Liver (tissue), 9 donors: Measurements from ENCODE around the gene GTF2F2. TPM values are rescaled to one million over a fixed set of nuclear protein-coding genes. Genes with fewer than 3 reads are reported as not detected.

ENCODE experiments used
- DNase-seq: peaks from one replicate; pipeline ENCODE4 v3.0.0-alpha.2; 2017; ENCODE audit warnings: low spot score
- H3K27ac ChIP-seq, 2 donors: one replicate each; pipeline ENCODE4 v1.7.0; 2013; ENCODE audit warnings: inconsistent platforms in 2 of 2, low read length in 2 of 2, control low read depth in 1 of 2, low read depth in 1 of 2, mild to moderate bottlenecking in 1 of 2
- H3K27me3 ChIP-seq, 4 donors: one replicate each; pipeline versions ENCODE4 v1.6.1 to v1.7.0; 2013; ENCODE audit warnings: low read length in 3 of 4, inconsistent platforms in 1 of 4, mild to moderate bottlenecking in 1 of 4, moderate library complexity in 1 of 4; ENCODE audit not compliant: control insufficient read depth in 4 of 4, insufficient read depth in 4 of 4
- H3K36me3 ChIP-seq, 4 donors: one replicate each; pipeline versions ENCODE4 v1.6.1 to v1.7.0; 2013; ENCODE audit warnings: low read length in 3 of 4, mild to moderate bottlenecking in 3 of 4, low read depth in 1 of 4, moderate library complexity in 1 of 4; ENCODE audit not compliant: control insufficient read depth in 4 of 4, insufficient read depth in 3 of 4
- H3K4me1 ChIP-seq, 4 donors: one replicate each; pipeline versions ENCODE4 v1.6.1 to v1.7.0; 2013; ENCODE audit warnings: low read length in 3 of 4, mild to moderate bottlenecking in 3 of 4, moderate library complexity in 1 of 4; ENCODE audit not compliant: control insufficient read depth in 4 of 4, insufficient read depth in 4 of 4
- H3K4me3 ChIP-seq, 3 donors: one replicate each; pipeline versions ENCODE4 v1.6.1 to v1.7.0; 2013; ENCODE audit warnings: low read length in 3 of 3, control low read depth in 1 of 3, low read depth in 1 of 3, mild to moderate bottlenecking in 1 of 3
- H3K9ac ChIP-seq, 2 donors: one replicate each; pipeline ENCODE4 v1.7.0; 2013; ENCODE audit warnings: low read length in 2 of 2, mild to moderate bottlenecking in 2 of 2, moderate library complexity in 2 of 2, control low read depth in 1 of 2, low read depth in 1 of 2
- H3K9me3 ChIP-seq, 4 donors: one replicate each; pipeline versions ENCODE4 v1.6.1 to v1.7.0; 2013; ENCODE audit warnings: low read length in 3 of 4; ENCODE audit not compliant: control insufficient read depth in 4 of 4
- EGR1 ChIP-seq, 2 donors: IDR thresholded peaks; 2 replicates each; pipeline ENCODE4 v1.6.1; 2016 to 2018; ENCODE audit warnings: antibody characterized with exemption in 2 of 2, low read depth in 2 of 2
- FOXA1 ChIP-seq: IDR thresholded peaks from 2 replicates; pipeline ENCODE4 v1.6.1; 2016; ENCODE audit warnings: antibody characterized with exemption
- FOXA2 ChIP-seq: IDR thresholded peaks from 2 replicates; pipeline ENCODE4 v1.6.1; 2016; ENCODE audit warnings: antibody characterized with exemption
- GABPA ChIP-seq, 2 donors: IDR thresholded peaks in 1 of 2; conservative IDR thresholded peaks in 1 of 2; 2 replicates each; pipeline ENCODE4 v1.6.1; 2016; ENCODE audit warnings: antibody characterized with exemption in 2 of 2, mild to moderate bottlenecking in 1 of 2, moderate library complexity in 1 of 2
- HNF4A ChIP-seq, 2 donors: conservative IDR thresholded peaks; 2 replicates each; pipeline ENCODE4 v1.6.1; 2016; ENCODE audit warnings: antibody characterized with exemption in 2 of 2, mild to moderate bottlenecking in 2 of 2
- HNF4G ChIP-seq: IDR thresholded peaks from 2 replicates; pipeline ENCODE4 v1.6.1; 2016; ENCODE audit warnings: antibody characterized with exemption
- JUND ChIP-seq, 2 donors: IDR thresholded peaks; 2 replicates each; pipeline ENCODE4 v1.6.1; 2016; ENCODE audit warnings: antibody characterized with exemption in 2 of 2
- NR2F2 ChIP-seq: IDR thresholded peaks from 2 replicates; pipeline ENCODE4 v1.6.1; 2016; ENCODE audit warnings: antibody characterized with exemption
- RAD21 ChIP-seq, 2 donors: IDR thresholded peaks; 2 replicates each; pipeline ENCODE4 v1.6.1; 2016; ENCODE audit warnings: antibody characterized with exemption in 2 of 2, mild to moderate bottlenecking in 2 of 2
- RXRA ChIP-seq, 2 donors: IDR thresholded peaks; 2 replicates each; pipeline ENCODE4 v1.6.1; 2017 to 2018; ENCODE audit warnings: antibody characterized with exemption in 2 of 2, mild to moderate bottlenecking in 1 of 2
- SP1 ChIP-seq: IDR thresholded peaks from 2 replicates; pipeline ENCODE4 v1.6.1; 2018; ENCODE audit warnings: antibody characterized with exemption, mild to moderate bottlenecking
- TAF1 ChIP-seq: conservative IDR thresholded peaks from 2 replicates; pipeline ENCODE4 v1.6.1; 2016; ENCODE audit warnings: antibody characterized with exemption, mild to moderate bottlenecking
- YY1 ChIP-seq: IDR thresholded peaks from 2 replicates; pipeline ENCODE4 v1.6.1; 2016; ENCODE audit warnings: antibody characterized with exemption, mild to moderate bottlenecking
- WGBS: extraction: QIAGEN DNeasy Blood & Tissue Kit; methylation state at CpG from one replicate; pipeline ENCODE4 v1.1.7; 2013; 5-methylcytosine and 5-hydroxymethylcytosine counted together
- polyA plus RNA-seq, 2 donors: library from polyadenylated mRNA; stranded (reverse) in 1 of 2; unstranded in 1 of 2; fragments of 200-250 nt in 1 of 2; fragments of >200 nt in 1 of 2; fragmentation: Nextera tagmentation in 1 of 2; extraction: Ambion mirVana in 1 of 2; gene quantifications; one replicate each; pipeline versions ENCODE4 v1.2.1 to v1.2.3, GENCODE V29; 2013 to 2015
- total RNA-seq, 2 donors: library from RNA; depleted of rRNA; stranded (reverse); fragments of >200 nt; gene quantifications; one replicate each; pipeline ENCODE4 v1.2.3, GENCODE V29; 2014
- TF ChIP-seq, protein P1 (sequence below): IDR thresholded peaks from 2 replicates; pipeline ENCODE4 v1.6.1; 2016; ENCODE audit warnings: antibody characterized with exemption
- TF ChIP-seq, protein P2 (sequence below): IDR thresholded peaks from 2 replicates; pipeline ENCODE4 v1.6.1; 2016; ENCODE audit warnings: antibody characterized with exemption
- TF ChIP-seq, protein P3 (sequence below): IDR thresholded peaks from 2 replicates; pipeline ENCODE4 v1.6.1; 2016; ENCODE audit warnings: antibody characterized with exemption
- donor health status: healthy.
- donor health status: healthy.
- donor health status: healthy.
- donor health status: healthy.
- donor health status: healthy.

Gene GTF2F2
- total and polyA plus RNA-seq, 4 donors = 6.0 to 8.5 (median 7.3) TPM

DNA sequence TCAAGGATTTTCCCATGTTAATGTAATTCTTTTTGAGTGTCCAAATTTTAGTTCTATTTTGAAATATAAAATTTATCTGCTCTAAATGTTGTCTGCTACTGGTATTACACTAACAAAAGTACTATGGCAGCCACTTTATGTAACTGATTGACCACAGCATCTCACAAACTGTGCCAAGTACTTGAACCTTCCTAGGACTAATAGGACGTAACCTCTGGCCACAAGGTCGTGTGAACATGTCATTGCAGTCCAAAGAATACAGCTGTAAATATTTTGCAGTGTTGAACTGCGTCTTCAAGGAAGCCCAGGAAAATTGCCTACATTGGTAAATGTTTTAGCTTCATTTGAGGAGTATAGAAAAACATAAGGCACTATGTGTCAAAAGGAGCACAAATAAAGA is 78.6 kb downstream of the GTF2F2 start:
- no peak overlapping the region for H3K9ac ChIP-seq
- H3K4me1 ChIP-seq = peaks cover 0 to 17% (median 12%) of the 10 kb centered on the region in 4 donors
- no peaks in the 10 kb centered on the region for H3K9me3 ChIP-seq
- H3K36me3 ChIP-seq = no peaks in the 10 kb centered on the region
- no peak overlapping the region for H3K27ac ChIP-seq
- no peak overlapping the region for H3K4me3 ChIP-seq
- WGBS = 52% methylated on average over 3 of the region's 3 CpGs
- H3K27me3 ChIP-seq = no peaks in the 10 kb centered on the region
- DNase-seq = no peak
- TF ChIP-seq RXRA (IDR thresholded peaks at IDR 0.05) = peak in 1 of 2 donors; percentile 34
- no peak for TF ChIP-seq EGR1 (IDR thresholded peaks at IDR 0.05; ENCODE audit: low read depth in 2 of 2)
- peak; percentile 81 for TF ChIP-seq NR2F2
- peak in 1 of 2 donors; percentile 45 for TF ChIP-seq HNF4A (conservative IDR thresholded peaks at IDR 0.05)

DNA sequence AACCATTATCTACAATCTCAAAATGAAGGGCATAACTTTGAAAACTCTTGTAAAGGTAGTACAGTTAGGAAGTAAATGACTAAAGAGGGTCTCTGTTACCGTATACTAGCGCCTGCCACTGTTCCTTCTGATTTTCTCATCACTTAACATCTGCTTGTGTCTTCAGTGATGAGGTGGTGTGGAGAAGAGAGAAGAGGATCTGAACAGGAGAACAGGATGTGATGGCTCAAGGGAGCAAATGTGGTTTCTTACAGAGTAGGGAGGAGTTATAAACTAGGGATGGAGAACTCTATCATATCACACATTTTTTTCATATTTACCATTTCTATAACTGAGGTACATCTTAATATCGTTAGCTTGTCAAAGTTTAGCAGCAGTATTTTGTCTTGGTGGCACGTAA is 79.4 kb downstream of the GTF2F2 start:
- WGBS = 94% methylated on average over 4 of the region's 4 CpGs
- no peak overlapping the region for H3K4me3 ChIP-seq
- no peak for TF ChIP-seq FOXA1
- TF ChIP-seq, protein P1, sequence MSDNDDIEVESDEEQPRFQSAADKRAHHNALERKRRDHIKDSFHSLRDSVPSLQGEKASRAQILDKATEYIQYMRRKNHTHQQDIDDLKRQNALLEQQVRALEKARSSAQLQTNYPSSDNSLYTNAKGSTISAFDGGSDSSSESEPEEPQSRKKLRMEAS = no peak
- no peak for TF ChIP-seq GABPA (IDR thresholded peaks at IDR 0.05 in 1 of 2, conservative IDR thresholded peaks at IDR 0.05 in 1 of 2)
- no peak for TF ChIP-seq YY1
- TF ChIP-seq RAD21 (IDR thresholded peaks at IDR 0.05) = no peak
- TF ChIP-seq NR2F2 = no peak

DNA sequence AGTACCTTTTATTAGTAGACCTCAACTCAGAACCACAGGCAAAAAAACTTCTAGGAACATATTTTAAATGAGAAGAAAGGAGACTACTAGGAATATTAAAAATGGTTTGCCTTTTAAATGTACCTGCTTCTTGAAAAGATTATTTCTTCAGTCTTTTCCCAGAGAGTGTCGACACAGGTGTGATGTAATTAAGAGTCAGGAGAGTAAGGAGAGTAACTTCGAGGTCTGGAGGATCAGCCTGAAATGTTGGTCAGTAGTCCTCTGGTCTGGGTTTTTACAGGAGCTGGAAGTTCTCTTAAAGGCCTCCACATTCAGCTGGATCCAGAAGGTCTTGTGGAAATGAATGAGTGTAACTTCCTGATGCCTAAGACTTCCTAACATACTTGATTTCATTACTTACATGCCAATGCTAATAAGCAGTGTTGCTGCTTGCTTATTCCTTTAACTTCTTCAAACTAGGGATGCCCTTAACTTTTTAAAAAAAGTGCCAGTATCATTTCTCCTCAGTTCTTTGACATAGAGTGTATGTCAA is 80.5 kb downstream of the GTF2F2 start, which contains the start of gene KCTD4:
Gene KCTD4 (minus strand): TSS at position 345 of the 532 bp plus-strand sequence. CDS start 6,478 bp downstream, outside the sequence.
- Histone ChIP-seq H3K27me3 (no peaks in the 10 kb centered on the region), H3K9me3 (no peaks in the 10 kb centered on the region), H3K4me1 (peaks cover 0 to 7% (median 5%) of the 10 kb centered on the region in 4 donors), H3K27ac (no peak within 1 kb of the TSS), H3K4me3 (no peak within 1 kb of the TSS), H3K9ac (no peak within 1 kb of the TSS), H3K36me3 (no peaks in the 10 kb centered on the region)
- no peak for TF ChIP-seq EGR1 (IDR thresholded peaks at IDR 0.05; ENCODE audit: low read depth in 2 of 2)
- no peak for TF ChIP-seq TAF1
- TF ChIP-seq, protein P1 = no peak
- no peak for TF ChIP-seq HNF4G
- TF ChIP-seq NR2F2 = no peak
- TF ChIP-seq YY1 = no peak
- no peak for TF ChIP-seq RXRA (IDR thresholded peaks at IDR 0.05)
- TF ChIP-seq JUND (IDR thresholded peaks at IDR 0.05) = no peak
- TF ChIP-seq GABPA (IDR thresholded peaks at IDR 0.05 in 1 of 2, conservative IDR thresholded peaks at IDR 0.05 in 1 of 2) = no peak
- no peak for TF ChIP-seq SP1
- no peak for DNase-seq
- whole genome bisulfite sequencing = 89% methylated on average over 2 of the region's 2 CpGs

More for the DNA sequence above, 79.4 kb downstream of the GTF2F2 start:
- H3K27ac ChIP-seq = no peak overlapping the region
- H3K9me3 ChIP-seq = no peaks in the 10 kb centered on the region
- H3K4me1 ChIP-seq = peaks cover 0 to 12% (median 8%) of the 10 kb centered on the region in 4 donors
- DNase-seq = no peak
- no peak overlapping the region for H3K9ac ChIP-seq
- no peaks in the 10 kb centered on the region for H3K36me3 ChIP-seq
- H3K27me3 ChIP-seq = no peaks in the 10 kb centered on the region

DNA sequence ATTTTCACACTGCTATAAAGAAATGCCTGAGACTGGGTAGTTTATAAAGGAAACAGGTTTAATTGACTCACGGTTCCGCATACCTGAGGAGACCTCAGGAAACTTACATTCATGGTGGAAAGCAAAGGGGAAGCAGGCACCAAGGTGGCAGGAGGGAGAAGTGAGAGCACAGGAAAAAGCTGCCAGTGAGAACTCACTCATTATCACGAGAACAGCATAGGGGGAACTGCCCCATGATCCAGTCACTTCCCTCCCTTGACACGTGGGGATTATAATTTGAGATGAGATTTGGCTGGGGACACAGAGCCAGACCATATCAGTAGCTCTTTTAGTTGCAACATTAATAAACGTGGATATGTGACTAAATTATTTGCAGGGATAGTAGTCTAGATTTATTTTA is 84.8 kb downstream of the GTF2F2 start:
- H3K4me3 ChIP-seq = no peak overlapping the region
- peaks cover 0 to 4% (median 2%) of the 10 kb centered on the region in 4 donors for H3K36me3 ChIP-seq
- no peak overlapping the region for H3K27ac ChIP-seq
- no peaks in the 10 kb centered on the region for H3K9me3 ChIP-seq
- no peak overlapping the region for H3K9ac ChIP-seq
- H3K4me1 ChIP-seq = peaks cover 0 to 8% (median 4%) of the 10 kb centered on the region in 4 donors
- DNase-seq = no peak
- no peaks in the 10 kb centered on the region for H3K27me3 ChIP-seq
- 79% methylated on average over 5 of the region's 5 CpGs for WGBS
- no peak for TF ChIP-seq SP1
- TF ChIP-seq HNF4G = no peak
- TF ChIP-seq FOXA2 = no peak
- TF ChIP-seq FOXA1 = no peak
- TF ChIP-seq HNF4A (conservative IDR thresholded peaks at IDR 0.05) = no peak
- TF ChIP-seq EGR1 (IDR thresholded peaks at IDR 0.05; ENCODE audit: low read depth in 2 of 2) = no peak
- TF ChIP-seq, protein P2, sequence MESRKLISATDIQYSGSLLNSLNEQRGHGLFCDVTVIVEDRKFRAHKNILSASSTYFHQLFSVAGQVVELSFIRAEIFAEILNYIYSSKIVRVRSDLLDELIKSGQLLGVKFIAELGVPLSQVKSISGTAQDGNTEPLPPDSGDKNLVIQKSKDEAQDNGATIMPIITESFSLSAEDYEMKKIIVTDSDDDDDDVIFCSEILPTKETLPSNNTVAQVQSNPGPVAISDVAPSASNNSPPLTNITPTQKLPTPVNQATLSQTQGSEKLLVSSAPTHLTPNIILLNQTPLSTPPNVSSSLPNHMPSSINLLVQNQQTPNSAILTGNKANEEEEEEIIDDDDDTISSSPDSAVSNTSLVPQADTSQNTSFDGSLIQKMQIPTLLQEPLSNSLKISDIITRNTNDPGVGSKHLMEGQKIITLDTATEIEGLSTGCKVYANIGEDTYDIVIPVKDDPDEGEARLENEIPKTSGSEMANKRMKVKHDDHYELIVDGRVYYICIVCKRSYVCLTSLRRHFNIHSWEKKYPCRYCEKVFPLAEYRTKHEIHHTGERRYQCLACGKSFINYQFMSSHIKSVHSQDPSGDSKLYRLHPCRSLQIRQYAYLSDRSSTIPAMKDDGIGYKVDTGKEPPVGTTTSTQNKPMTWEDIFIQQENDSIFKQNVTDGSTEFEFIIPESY = no peak
- TF ChIP-seq YY1 = no peak
- TF ChIP-seq NR2F2 = no peak
- TF ChIP-seq, protein P3, sequence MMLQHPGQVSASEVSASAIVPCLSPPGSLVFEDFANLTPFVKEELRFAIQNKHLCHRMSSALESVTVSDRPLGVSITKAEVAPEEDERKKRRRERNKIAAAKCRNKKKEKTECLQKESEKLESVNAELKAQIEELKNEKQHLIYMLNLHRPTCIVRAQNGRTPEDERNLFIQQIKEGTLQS = no peak
- TF ChIP-seq GABPA (IDR thresholded peaks at IDR 0.05 in 1 of 2, conservative IDR thresholded peaks at IDR 0.05 in 1 of 2) = no peak
